HG03060 (cell line): ENCODE results near the gene OBSL1.

Experiments
- ATAC-seq: cut with Tn5 transposase; IDR thresholded peaks from one replicate; pipeline ENCODE4 v1.9.1; 2021; ENCODE audit warnings: low read depth, moderate number of reproducible peaks; ENCODE audit not compliant: unreplicated experiment

Gene OBSL1

GRCh38 chr2:219571311-219572236, at the start of gene OBSL1:
TSS of gene OBSL1 (minus strand) at chr2:219571539. CDS start at chr2:219571232, 307 bp downstream.
- no peak for ATAC-seq

DNA sequence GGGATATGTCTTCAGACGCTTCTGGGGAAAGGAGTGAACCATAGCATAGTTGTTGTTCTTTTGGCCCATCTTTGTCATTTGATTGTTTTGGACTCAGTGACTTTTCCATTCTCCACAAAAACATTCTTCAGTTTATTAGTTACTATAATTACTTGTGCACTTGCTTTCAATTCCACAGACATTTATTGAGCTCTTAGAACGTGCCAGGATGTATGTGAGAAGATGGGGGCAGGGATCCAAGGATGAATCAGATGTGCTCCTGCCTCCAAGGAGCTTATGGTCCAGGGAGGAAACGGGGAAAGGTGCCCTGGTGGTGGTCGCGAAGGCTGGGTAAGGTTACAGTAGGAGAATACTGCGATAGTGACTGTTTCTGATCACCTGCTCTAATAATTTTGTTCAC, 49.2 kb upstream of the OBSL1 start:
- ATAC-seq: no peak

DNA sequence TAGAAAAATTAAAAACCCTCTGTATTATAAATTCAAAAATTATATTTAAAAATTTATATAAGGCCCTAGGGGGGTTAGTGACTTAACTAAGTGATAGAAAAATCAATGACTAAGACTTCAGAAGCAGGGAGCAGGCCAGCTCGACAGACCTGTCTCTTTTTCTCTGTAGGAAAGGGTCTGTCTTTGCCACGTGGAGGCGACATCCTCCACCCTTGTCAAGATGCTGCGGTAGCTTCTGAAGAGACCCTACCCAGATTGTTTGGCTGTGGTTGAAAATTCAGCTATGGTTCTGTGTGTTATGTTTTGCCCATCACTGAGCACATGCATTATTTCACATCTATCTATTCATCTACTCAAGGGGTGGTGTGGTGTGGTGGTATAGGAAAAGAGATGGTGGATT, 47.9 kb upstream of the OBSL1 start:
- no peak for ATAC-seq

DNA sequence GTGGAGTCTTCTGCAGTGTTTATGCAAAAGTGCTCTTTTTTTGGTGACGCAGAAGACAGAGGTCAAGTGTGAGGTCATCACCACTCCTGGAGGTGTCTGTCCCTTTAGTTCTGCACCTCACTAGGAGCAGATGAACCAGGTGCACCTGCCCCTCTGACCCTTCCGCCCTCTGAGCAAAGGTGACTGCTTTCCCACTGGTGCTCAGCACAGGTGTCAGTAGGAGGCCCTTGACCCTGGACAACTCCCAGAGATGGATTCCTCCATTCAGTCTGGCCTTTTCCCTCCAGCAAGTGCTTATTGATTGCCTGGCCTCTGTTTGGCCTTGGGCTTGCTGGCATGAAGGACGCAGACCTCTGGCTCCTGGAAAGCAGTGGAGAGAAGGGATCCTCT, 47.4 kb upstream of the OBSL1 start:
- no peak for ATAC-seq

DNA sequence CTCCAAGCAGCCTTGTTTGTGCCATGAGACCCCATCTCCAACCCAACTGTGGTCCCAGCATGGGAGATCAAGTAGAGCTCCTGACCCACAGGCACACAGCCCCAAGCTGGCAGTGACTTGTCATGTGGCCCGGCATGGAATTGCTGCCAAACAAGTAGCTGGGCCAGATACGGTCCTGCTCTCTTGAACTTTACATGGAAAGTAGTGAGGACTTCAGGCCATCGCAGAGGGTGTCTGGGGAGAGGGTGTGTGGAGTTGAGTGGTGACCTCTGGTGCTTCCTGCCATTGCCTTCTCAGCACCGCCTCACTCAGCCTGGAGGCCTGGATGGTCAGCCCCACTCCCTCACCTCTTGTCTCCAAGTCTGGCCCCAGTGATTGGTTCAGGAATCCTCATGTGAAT, 45.2 kb upstream of the OBSL1 start:
- no peak for ATAC-seq

DNA sequence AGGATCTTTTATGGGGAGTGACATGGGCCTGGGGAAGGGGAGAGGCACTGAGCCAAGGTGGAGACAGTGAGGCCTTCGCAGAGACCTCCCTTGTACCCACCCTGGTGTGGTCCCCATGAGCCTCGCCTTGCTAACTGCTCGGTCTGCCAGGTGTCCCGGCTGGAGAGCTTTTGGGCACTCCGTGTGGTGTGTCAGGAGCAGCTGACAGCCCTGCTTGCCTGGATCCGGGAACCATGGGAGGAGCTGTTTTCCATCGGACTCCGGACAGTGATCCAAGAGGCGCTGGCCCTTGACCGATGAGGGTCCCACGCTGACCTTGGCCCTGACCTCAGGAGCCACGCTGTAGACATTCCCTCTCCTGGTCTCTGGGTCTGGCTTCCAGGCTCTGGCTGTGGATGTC, 44.6 kb upstream of the OBSL1 start:
- ATAC-seq: no peak

DNA sequence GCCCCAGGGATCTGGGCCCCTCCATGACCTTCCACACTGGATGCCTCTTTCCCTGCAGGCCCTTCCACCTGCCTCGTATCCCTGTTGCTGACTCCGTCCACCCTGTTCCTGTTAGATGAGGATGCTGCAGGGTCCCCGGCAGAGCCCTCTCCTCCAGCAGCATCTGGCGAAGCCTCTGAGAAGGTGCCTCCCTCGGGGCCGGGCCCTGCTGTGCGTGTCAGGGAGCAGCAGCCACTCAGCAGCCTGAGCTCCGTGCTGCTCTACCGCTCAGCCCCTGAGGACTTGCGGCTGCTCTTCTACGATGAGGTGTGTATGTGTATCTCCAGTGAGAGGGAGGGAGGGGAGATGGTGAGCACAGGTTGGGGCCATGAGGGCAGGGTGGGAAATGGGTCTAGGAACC, 43.7 kb upstream of the OBSL1 start:
- no peak for ATAC-seq

DNA sequence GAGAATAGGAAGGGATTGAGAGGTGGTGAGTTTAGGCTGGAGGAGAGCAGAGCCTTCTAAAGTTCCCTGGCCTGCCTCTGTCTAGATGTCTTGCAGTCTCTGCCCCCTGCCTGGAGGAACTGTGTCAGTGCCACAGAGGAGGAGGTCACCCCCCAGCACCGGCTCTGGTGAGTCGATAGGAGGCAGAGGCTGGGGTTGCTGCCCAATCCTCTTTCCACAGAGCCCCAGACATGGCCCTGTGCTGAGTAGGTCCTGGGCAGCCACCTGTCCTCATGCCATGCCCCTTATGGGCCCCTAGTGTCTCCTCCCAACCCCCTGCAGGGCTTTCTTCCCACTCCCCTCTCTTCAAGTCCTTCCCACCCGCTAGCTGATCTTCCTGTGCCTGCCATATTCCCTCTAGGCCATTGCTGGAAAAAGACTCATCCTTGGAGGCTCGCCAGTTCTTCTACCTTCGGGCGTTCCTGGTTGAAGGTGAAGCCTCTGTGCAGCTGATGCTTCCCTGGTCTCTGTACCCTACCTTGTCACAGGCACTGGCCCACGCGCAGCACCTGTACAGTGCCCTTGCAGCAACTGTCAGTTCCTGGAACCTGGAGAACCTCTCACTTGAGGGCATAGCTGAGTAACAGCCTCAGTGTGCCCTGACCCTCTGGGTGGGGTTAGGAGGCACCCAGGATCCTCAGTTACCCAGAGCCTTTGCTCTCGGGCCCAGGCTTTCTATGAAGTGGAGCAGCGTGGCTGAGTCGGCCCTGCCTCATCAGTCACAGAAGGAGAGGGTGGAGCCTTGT, 42.9 kb upstream of the OBSL1 start:
- no peak for ATAC-seq

GRCh38 chr2:219613461-219614070, 42.2 kb upstream of the OBSL1 start:
- no peak for ATAC-seq

GRCh38 chr2:219612577-219613286, 41.4 kb upstream of the OBSL1 start:
- ATAC-seq: no peak

DNA sequence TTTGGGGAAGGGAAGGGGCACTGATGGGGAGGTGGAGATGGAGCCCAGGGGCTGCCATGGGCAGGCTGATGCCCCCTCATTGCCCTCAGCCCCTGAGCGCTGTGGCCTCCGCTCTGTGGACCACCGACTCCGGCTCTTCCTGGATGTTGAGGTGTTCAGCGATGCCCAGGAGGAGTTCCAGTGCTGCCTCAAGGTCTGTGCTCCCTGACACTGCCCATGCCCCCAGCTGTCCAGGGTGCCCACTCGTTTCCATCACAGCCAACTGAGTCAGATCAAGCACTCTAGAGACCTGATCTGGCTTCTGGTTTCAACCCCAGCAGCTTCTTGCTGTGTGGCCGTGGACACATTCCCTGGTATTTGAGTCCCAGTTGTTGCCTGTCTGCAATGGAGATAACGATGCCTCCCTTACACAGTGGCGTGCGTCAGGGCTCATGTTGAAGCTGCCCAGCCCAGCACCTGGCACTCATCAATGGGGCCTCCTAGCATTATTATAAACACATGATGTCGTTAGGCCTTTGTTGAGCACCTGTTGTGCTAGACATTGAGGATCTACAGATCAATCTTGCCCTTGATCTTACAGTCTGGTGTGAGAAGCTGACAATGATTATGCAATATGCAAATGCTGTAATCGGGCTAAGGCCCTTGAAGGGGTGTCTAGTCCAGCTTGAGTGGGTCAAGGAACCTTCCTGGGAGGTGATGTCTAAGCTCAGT, 40.7 kb upstream of the OBSL1 start:
- ATAC-seq: no peak

DNA sequence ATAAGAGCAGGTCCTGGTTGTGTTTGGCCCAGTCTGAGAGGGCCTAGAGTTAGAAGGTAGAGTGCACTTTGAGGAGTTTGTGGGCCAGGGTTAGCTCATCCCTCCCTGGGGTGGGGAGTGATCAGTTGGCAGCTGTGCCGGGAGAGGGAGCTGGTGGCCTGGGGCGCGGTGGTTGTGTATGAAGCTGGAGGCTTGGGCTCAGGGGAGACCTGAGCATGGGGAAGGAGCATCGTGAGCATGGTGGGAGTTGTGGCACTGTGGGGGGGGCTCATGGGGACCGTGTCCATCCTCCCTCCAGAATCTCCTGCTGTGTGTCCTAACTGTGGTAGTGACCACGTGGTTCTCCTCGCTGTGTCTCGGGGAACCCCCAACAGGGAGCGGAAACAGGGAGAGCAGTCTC, 40.0 kb upstream of the OBSL1 start:
- ATAC-seq: no peak

DNA sequence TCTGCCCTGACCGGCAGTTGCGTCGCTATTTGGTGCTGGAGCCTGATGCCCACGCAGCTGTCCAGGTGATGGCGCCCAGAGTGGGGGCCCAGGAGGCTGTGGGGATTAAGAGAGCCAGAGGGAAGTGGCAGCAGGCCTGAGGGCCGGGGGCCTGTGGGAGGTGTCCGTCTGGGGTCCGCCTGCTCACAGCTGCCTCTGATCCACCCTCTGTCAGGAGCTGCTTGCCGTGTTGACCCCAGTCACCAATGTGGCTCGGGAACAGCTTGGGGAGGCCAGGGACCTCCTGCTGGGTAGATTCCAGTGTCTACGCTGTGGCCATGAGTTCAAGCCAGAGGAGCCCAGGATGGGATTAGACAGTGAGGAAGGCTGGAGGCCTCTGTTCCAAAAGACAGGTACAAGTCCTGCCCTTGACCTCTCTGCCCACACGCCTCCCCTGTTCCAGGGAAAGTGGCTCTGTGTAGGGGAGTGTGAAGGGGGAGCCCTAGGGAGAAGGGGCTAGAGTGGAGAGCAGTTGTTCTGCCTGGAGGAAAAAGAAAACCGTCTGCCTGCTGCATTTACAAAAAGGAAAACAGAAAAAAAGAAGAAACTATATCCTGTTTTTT, 37.9 kb upstream of the OBSL1 start:
- no peak for ATAC-seq

DNA sequence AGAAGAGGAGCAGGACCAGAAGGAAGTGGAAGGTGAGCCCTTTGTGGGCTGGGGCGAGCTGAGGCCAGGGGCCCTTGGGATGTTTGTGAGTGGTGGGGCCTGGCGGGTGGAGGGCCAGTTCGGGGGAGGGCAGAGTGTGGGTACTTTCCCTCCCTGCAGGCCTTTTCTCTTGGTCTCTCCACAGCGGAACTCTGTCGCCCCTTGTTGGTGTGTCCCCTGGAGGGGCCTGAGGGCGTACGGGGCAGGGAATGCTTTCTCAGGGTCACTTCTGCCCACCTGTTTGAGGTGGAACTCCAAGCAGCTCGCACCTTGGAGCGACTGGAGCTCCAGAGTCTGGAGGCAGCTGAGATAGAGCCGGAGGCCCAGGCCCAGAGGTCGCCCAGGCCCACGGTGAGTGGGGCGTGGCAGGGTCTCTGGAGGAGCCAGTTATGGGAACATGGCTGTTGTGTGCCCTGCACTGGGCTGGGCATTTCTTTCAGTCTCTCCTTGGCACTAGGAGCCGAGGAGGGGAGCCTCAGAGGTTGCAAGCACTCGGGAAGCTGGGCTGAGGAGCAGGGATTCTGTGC, 37.1 kb upstream of the OBSL1 start:
- no peak for ATAC-seq

DNA sequence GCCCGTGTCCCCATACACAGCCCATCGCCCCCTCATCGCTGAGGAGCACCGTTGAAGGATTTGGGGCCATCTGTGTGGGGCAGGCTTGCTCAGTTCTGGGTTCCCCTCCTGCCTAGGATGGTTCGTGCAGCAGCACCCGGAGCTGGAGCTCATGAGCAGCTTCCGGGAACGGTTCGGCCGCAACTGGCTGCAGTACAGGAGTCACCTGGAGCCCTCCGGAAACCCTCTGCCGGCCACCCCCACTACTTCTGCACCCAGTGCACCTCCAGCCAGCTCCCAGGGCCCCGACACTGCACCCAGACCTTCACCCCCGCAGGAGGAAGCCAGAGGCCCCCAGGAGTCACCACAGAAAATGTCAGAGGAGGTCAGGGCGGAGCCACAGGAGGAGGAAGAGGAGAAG, 36.6 kb upstream of the OBSL1 start:
- ATAC-seq: no peak

- no peak for ATAC-seq
Measured at GRCh38 chr2:219605607-219605954, 34.2 kb upstream of the OBSL1 start.

DNA sequence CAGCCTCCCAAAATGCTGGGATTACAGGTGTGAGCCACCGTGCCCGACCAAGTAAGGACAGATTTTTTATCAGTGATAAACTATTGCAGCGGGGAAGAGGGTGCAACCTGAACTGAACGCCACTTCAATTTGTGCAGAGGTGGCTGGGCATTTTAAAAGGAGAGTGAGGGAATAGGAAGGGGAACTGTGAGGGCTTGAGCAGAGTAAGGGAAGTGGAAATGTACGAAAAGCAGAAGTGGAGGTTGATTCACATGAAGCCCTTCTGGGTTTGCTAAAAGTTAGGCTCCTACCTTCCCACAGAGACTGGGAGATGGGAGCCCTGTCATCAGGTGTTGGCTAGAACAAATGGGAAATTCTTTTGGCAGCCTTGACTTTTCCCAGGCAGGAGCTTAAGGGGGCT, 32.4 kb upstream of the OBSL1 start:
- no peak for ATAC-seq

DNA sequence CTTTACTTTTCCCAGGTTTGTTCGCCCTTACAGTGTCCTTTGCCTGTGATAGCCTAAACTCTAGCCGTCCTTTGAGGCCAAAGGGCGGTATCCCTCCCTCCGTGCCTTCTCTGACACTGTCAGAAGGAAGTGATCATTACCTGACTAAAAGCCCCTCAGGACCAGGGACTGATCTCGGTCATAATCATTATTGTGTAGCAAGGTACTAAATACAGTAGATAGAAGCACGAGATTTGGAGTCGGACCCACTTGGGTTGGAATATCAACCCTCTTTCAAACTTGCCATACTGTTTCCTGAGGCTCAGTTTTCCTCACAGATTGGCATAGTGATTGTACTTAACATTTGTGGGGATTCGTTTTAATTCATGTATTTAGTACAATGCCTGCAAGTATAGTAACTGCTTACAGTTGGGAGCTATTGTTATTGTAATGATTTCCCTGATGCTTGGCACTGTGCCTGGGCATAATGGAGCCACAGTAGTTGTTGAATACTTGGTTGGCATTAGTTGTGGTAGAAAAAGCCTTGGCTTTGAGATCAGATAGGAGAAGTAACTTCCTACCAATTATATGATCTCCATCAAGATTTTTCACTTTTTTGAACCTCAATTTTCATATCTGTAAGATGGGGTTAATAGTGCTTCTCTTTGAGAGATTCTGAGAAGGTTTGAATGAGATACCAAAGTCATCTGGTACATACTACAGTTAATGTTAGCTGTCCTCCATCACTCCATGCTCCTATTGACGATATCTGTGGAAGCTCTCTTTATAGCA, 27.2 kb upstream of the OBSL1 start:
- no peak for ATAC-seq
